HG03039 (cell line): ENCODE data around the gene CASKIN1.
"Not testable (repeated sequence)": the region's sequence is repeated elsewhere in the genome, so short reads cannot be mapped to it uniquely, and the experiment has no call there.

ENCODE experiments used
- ATAC-seq: cut with Tn5 transposase; IDR thresholded peaks from one replicate; pipeline ENCODE4 v1.9.1; 2021; ENCODE audit warnings: mild to moderate bottlenecking, moderate library complexity; ENCODE audit not compliant: unreplicated experiment

The CASKIN1 gene, protein sequence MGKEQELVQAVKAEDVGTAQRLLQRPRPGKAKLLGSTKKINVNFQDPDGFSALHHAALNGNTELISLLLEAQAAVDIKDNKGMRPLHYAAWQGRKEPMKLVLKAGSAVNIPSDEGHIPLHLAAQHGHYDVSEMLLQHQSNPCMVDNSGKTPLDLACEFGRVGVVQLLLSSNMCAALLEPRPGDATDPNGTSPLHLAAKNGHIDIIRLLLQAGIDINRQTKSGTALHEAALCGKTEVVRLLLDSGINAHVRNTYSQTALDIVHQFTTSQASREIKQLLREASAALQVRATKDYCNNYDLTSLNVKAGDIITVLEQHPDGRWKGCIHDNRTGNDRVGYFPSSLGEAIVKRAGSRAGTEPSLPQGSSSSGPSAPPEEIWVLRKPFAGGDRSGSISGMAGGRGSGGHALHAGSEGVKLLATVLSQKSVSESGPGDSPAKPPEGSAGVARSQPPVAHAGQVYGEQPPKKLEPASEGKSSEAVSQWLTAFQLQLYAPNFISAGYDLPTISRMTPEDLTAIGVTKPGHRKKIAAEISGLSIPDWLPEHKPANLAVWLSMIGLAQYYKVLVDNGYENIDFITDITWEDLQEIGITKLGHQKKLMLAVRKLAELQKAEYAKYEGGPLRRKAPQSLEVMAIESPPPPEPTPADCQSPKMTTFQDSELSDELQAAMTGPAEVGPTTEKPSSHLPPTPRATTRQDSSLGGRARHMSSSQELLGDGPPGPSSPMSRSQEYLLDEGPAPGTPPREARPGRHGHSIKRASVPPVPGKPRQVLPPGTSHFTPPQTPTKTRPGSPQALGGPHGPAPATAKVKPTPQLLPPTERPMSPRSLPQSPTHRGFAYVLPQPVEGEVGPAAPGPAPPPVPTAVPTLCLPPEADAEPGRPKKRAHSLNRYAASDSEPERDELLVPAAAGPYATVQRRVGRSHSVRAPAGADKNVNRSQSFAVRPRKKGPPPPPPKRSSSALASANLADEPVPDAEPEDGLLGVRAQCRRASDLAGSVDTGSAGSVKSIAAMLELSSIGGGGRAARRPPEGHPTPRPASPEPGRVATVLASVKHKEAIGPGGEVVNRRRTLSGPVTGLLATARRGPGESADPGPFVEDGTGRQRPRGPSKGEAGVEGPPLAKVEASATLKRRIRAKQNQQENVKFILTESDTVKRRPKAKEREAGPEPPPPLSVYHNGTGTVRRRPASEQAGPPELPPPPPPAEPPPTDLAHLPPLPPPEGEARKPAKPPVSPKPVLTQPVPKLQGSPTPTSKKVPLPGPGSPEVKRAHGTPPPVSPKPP (N-terminal part only)

DNA sequence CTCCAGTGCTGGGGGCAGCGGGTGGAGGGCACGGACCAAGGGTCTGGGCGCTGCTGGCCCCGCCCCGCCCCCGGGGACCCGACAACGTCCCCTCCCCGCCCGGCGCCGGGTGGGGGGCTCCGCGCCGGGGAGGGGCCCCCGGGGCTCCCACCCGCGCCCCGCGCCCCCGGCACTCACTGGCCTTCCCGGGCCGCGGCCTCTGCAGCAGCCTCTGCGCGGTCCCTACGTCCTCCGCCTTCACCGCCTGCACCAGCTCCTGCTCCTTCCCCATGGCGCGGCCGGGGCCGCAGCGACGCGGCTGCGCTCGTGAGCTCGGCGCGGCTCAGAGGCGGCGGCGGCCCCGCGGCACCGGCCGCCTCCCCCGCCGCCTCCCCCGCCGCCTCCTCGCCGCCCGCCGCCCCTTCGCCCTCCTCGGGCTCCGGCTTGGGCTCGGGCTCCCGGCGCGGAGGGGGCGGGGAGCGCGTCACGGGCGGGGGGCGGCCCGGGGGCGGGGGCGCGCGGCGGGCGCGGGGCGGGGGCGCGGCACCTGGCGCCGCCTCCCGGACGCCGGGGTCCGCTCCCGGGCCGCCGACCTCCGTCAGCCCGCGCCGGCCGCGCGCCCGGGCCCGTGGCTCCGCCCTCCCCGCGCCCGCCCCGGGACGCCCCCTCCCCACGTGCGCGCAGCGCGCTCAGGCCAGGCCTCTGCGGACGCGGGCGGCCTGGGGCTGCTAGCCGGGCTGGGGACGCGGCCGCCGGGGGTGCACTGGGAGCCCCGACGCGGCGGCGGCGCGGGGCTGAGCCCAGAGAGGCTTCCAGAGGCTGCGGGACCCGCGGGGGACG is at the start of gene CASKIN1:
Gene CASKIN1, minus strand, starts transcription at position 444 of the 819 bp plus-strand sequence. Its CDS starts 173 bp downstream, at position 271.
- ATAC-seq: no peak

DNA sequence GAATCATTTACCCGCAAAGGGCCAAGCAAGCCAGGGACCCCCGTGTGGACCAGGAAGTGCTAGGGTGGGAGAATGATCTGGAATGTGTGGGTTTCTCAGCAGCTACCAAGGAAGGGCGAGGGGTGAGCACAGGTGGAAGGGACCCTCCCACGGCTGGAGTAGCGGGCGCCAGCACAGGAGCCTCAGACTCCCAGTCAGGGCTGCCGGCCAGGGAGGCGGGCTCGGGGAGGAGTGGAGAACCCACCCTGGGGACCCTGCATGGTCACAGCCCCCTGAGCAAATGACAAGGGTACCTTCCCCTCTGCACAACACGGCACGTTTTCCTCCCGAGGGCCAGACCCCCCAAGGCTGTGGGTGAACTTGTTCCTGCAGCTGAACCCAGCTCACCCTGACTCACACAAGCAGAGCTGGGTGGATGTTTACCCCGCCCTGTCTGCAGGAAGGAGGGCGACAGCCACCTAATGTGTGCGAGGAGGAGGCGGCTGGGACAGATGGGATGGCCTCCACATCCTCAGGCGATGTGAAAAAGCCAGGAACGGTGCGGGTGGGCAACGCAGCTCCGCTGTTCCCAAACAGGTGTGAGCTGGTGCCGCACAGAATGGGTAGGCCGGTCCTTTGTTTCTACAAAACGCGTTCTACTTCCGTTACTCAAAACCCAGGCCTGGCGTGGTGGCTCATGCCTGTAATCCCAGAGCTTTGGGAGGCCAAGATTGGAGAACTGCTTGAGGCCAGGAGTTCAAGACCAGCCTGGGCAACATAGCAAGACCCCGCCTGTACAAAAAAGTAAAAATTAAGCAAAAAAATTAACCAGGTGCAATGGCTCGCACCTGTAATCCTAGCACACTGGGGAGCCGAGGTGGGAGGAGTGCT is 48.8 kb upstream of the CASKIN1 start:
- ATAC-seq: no peak

GRCh38 chr16:2244301-2244700 is 47.9 kb upstream of the CASKIN1 start:
- ATAC-seq: no peak

DNA sequence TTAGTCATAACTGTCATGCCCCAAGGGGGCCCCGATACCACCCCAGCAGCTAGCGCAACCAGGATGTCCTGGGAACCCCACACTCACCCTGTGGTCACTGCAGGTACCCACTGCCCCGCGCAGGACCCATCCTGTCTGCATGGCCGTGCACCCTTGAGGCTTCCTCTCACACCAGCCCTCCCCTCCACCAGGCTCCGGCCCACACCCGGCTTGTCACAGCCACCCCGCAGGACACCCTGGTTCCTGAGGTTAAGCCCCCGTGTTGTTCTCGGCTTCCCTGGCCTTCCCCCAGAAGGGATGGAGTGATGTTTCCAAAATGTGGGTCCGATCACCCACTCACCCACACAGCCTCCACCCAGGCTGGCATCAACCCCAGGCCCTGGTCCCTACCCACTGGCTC is 47.4 kb upstream of the CASKIN1 start:
- ATAC-seq: no peak

DNA sequence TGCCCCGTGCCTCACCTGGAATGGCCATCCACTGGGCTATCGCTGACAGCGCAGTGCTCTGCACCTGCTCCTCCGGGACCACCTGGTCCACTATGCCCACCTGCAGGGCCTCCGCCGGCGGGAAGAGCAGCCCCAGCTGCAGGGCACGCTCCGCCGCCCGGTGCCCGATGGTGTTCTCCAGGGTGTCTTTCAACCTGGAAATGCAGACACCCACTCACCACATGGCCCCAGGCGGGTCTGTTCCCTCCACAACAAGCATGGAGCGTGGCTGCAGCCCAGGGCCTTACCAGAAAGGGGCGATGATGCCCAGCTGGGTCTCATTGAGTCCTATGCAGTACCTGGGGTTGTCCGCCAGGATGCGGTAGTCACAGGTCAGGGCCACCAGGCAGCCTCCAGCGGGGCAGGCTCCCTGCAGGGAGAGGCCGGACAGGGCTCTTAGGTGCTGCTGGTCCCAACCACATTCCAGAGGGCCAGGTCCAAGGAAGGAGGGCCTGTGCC is 46.7 kb upstream of the CASKIN1 start:
- no peak for ATAC-seq

DNA sequence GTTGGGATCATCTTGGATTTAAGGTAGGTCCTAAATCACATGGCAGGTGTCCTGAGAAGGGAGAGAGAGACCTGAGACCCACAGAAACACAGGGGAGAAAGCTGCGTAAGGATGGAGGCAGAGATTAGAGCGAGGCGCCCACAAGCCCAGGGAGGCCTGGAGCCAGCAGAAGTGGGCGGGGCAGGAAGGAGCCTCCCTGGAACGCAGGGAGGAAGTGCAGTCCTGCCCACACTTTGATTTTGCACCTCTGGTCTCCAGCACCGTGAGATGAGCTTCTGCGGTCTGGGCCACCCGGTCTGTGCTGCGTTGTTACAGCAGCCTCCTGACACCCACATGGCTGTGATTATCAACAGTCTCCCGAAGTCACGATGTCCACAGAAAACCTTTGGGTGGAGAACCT is 46.2 kb upstream of the CASKIN1 start:
- no peak for ATAC-seq

DNA sequence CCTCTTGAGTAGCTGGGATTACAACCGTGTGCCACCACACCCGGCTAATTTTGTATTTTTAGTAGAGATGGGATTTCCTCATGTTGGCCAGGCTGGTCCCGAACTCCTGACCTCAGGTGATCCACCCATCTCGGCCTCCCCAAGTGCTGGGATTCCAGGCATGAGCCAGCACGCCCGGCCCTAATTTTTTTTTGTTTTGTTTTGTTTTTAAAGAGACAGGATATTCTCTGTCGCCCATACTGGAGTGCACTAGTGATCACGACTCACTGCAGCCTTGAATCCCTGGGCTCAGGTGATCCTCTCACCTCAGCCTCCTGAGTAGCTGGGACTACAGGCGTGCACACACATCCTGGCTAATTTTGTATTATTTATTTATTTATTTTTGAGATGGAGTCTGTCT is 43.9 kb upstream of the CASKIN1 start:
- not testable (repeated sequence) for ATAC-seq

GRCh38 chr16:2238838-2239675 is 42.7 kb upstream of the CASKIN1 start:
- ATAC-seq: no peak

- ATAC-seq: no peak
These were observed 41.9 kb upstream of the CASKIN1 start for GRCh38 chr16:2238150-2238837.

DNA sequence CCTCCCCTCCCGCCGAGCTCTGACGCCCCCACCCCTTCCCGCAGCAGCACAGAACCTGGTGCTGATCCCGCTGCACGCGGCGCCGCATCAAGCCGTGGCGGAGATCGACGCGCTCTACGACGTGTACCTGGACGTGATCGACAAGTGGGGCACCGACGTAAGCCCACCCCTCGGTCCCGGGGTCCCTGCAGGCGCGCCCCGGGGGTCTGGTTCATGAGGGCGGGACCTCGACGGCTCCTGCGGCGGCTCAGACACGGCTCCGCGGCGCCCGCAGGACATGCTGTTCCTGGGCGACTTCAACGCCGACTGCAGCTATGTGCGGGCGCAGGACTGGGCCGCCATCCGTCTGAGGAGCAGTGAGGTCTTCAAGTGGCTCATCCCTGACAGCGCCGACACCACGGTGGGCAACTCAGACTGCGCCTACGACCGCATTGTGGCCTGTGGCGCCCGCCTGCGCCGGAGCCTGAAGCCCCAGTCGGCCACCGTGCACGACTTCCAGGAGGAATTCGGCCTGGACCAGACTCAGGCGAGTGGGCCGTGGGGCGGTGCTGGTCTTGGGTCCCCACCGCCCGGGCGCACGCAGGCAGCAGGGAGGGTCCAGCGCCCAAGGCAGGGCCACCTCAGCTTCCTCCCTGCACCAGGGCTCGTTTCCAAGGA is 41.2 kb upstream of the CASKIN1 start:
- no peak for ATAC-seq

GRCh38 chr16:2237102-2237482 is 40.7 kb upstream of the CASKIN1 start:
- no peak for ATAC-seq

DNA sequence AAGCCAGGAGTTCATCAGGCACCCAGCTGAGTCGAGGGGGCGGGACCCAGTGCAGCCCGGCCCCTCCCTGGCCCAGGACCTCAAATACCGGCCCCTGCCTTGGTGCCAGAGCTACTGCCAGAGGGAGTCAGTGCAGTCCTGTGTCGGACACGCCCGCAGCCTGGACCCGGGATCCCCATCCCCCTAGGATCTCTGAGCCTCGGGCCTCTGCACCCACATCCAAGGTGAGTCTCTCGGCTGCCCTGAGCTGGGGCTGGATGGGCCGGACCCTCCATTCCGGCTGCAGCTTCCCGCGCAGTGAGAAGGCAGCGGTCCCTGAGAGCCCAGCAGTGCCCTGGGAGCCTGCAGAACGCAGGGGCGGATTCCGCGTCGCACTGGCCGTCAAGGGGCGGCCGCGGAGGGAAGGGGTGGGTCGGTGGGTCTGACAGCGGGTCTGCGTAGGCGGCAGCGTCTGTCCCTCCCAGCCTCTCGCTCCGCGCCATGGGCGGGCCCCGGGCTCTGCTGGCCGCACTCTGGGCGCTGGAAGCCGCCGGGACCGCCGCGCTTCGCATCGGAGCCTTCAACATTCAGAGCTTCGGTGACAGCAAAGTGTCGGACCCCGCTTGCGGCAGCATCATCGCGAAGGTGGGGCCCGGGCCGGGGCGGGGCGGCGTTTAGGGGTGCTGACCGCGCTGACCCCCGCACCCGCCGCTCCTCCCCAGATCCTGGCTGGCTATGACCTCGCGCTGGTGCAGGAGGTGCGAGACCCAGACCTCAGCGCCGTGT is 40.1 kb upstream of the CASKIN1 start, which contains the start of gene DNASE1L2:
Gene DNASE1L2, plus strand, starts transcription at position 108 of the 765 bp plus-strand sequence. Its CDS starts 373 bp downstream, at position 481.
- no peak for ATAC-seq

DNA sequence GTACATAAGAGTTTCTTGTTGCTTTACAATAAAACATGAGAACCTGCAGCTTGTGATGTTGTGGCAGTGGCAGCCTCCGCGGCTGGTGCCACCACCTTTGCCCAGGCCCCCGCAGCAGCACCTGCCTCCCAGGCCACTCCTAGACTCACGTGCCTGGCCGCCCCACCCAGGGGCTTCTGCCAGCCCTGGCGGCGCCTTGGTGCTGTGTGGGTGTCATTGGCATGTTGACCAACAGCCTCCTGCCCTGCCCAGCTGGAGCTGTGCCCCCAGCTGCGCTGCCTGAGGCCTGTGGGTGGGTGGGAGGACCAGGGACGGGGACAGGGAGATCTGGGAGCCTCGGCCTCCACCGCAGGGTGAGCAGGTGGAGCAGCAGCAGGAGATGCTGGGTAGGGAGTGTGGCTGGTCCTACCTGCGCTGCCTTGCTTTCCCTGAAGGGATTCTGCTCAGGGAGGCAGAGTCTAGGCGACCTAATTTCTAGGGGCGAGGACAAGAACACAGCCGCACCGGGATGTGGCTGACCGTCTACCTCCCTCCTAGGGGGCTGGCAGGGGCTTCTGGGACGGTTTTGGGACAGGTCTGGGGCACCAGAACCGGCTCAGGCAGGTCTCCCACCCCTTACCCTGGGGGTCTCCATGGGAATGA is 39.4 kb upstream of the CASKIN1 start:
- no peak for ATAC-seq

GRCh38 chr16:2235234-2235651 is 38.8 kb upstream of the CASKIN1 start:
- no peak for ATAC-seq

DNA sequence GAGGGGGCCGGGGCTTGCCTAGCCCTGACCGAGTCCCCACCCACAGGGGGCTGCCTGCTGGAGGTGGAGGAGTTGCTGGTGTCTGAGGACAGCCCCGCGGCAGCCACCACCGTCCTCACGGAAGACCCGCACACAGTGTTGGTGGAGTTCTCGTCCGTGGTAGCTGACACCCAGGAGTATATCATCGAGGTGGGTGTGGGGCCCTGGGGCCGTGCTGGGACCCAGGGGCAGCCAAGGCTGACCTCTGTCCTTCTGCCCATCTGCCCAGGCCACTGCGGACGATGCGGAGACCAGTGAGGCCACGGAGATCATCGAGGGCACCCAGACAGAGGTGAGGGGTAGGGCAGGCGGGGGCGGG is 38.4 kb upstream of the CASKIN1 start:
- no peak for ATAC-seq
